GM12878 (cell line): Measurements from ENCODE around the gene TLL2. TPM values are rescaled to one million over a fixed set of nuclear protein-coding genes. Genes with fewer than 3 reads are reported as not detected.

Experiments
- ATAC-seq: fragments of 200-7000 bp; cut with Tn5 transposase; 3 replicates; pipeline ENCODE4 v1.9.1; 2020; ENCODE audit warnings: mild to moderate bottlenecking, moderate library complexity
- BruUV-seq: library from RNA; stranded (reverse); fragments of 400-500 nt; replicated peaks from 2 replicates; lab custom pipeline; 2021; lab: Mats Ljungman, UMichigan
- CTCF ChIA-PET: fragments of 300-600 bp; sonication (Branson Sonifier 250); formaldehyde crosslinking; extraction: SDS; loops from one replicate; lab custom pipeline; 2021; ENCODE audit warnings: inconsistent platforms; lab: Yijun Ruan, JAX
- POLR2A ChIA-PET: fragments of 350-600 bp; formaldehyde crosslinking; extraction: SDS; loops from one replicate; lab custom pipeline; 2021; ENCODE audit warnings: inconsistent platforms; lab: Charles Lee
- RAD21 ChIA-PET: fragments of 300-600 bp; sonication (Branson Sonifier 250); formaldehyde crosslinking; loops from one replicate; lab custom pipeline; 2023; ENCODE audit warnings: antibody characterized with exemption; ENCODE audit not compliant: unreplicated experiment; lab: Charles Lee
- SMC1A ChIA-PET: fragments of 300-600 bp; sonication (Branson Sonifier 250); formaldehyde crosslinking; loops from one replicate; lab custom pipeline; 2023; ENCODE audit not compliant: unreplicated experiment, uncharacterized antibody; lab: Charles Lee
- DNase-seq: peaks from one replicate; pipeline ENCODE4 v3.0.0-alpha.2; 2011; ENCODE audit warnings: low read depth, low spot score
- FAIRE-seq: peaks from 3 replicates; lab custom pipeline; 2011; peaks lifted over from hg19 to GRCh38; lab: Jason Lieb, UNC
- H2AFZ ChIP-seq: 2 replicates; pipeline ENCODE4 v1.6.0; 2011; ENCODE audit warnings: low read depth, low read length, control low read depth; ENCODE audit not compliant: control insufficient read depth
- H3K27ac ChIP-seq: 2 replicates; pipeline ENCODE4 v1.5.1; 2011; ENCODE audit warnings: control low read depth; ENCODE audit not compliant: control insufficient read depth, insufficient read depth
- H3K27me3 ChIP-seq, 2 experiments: replicated peaks in 1 of 2; 2 replicates each; pipeline versions ENCODE4 v1.6.0 to v1.6.1; 2011; ENCODE audit warnings: low read length in 1 of 2; ENCODE audit not compliant: control insufficient read depth in 2 of 2, insufficient read depth in 2 of 2
- H3K36me3 ChIP-seq, 2 experiments: 2 replicates each; pipeline ENCODE4 v1.5.1; 2011; ENCODE audit warnings: low read length in 1 of 2; ENCODE audit not compliant: control insufficient read depth in 2 of 2, insufficient read depth in 2 of 2
- H3K4me1 ChIP-seq: 2 replicates; pipeline ENCODE4 v1.6.1; 2011; ENCODE audit warnings: mild to moderate bottlenecking, low read length, moderate library complexity, mixed read lengths; ENCODE audit not compliant: control insufficient read depth, insufficient read depth
- H3K4me2 ChIP-seq: 2 replicates; pipeline ENCODE4 v1.6.0; 2011; ENCODE audit warnings: control low read depth; ENCODE audit not compliant: control insufficient read depth, insufficient read depth
- H3K4me3 ChIP-seq: fragments of 200-600 bp; sonication (generic); 2 replicates; pipeline ENCODE4 v1.5.1; 2016
- H3K79me2 ChIP-seq: 2 replicates; pipeline ENCODE4 v1.6.0; 2011; ENCODE audit warnings: low read length; ENCODE audit not compliant: control insufficient read depth, insufficient read depth
- H3K9ac ChIP-seq: 2 replicates; pipeline ENCODE4 v1.8.0; 2011; ENCODE audit warnings: low read length, control low read depth, mixed read lengths; ENCODE audit not compliant: control insufficient read depth, insufficient read depth
- H3K9me3 ChIP-seq: replicated peaks from 3 replicates; pipeline ENCODE4 v1.5.1; 2011; ENCODE audit warnings: mild to moderate bottlenecking, low read length; ENCODE audit not compliant: control insufficient read depth, insufficient read depth
- H4K20me1 ChIP-seq: 2 replicates; pipeline ENCODE4 v1.6.0; 2011; ENCODE audit not compliant: control insufficient read depth, insufficient read depth
- ASH2L ChIP-seq: fragments of 300-600, 200-600 bp; sonication (generic); IDR thresholded peaks from 2 replicates; pipeline ENCODE4 v1.6.1; 2017; ENCODE audit warnings: low read depth, mild to moderate bottlenecking, borderline replicate concordance
- ATF3 ChIP-seq: IDR thresholded peaks from 2 replicates; pipeline ENCODE4 v1.6.1; 2011; ENCODE audit warnings: low read depth, mild to moderate bottlenecking, low read length, moderate library complexity, borderline replicate concordance; ENCODE audit errors: extremely low read depth
- BRCA1 ChIP-seq: IDR thresholded peaks from 2 replicates; pipeline ENCODE4 v1.6.1; 2011; ENCODE audit warnings: low read depth, low read length, improper control_type of control experiment
- CBX3 ChIP-seq: fragments of 200-600 bp; sonication (generic); IDR thresholded peaks from 2 replicates; pipeline ENCODE4 v1.6.1; 2016; ENCODE audit warnings: low read depth, borderline replicate concordance
- CHD4 ChIP-seq: fragments of 200-600 bp; sonication (generic); IDR thresholded peaks from 2 replicates; pipeline ENCODE4 v1.6.1; 2016; ENCODE audit warnings: mild to moderate bottlenecking
- EGR1 ChIP-seq, 2 experiments: IDR thresholded peaks; 1 replicate in 1 of 2; 2 replicates in 1 of 2; pipeline ENCODE4 v1.6.1; 2011 to 2012; ENCODE audit warnings: low read depth in 2 of 2, low read length in 2 of 2, borderline replicate concordance in 1 of 2, mild to moderate bottlenecking in 1 of 2, moderate library complexity in 1 of 2
- GABPA ChIP-seq: IDR thresholded peaks from 2 replicates; pipeline ENCODE4 v1.6.1; 2014; ENCODE audit warnings: antibody characterized with exemption, low read depth, mild to moderate bottlenecking, inconsistent platforms
- JUNB ChIP-seq: IDR thresholded peaks from 2 replicates; pipeline ENCODE4 v1.6.1; 2016; ENCODE audit warnings: antibody characterized with exemption, mild to moderate bottlenecking
- LARP7 ChIP-seq: fragments of 450-650 bp; IDR thresholded peaks from 2 replicates; pipeline ENCODE4 v1.6.1; 2017; ENCODE audit warnings: mild to moderate bottlenecking
- MAX ChIP-seq: IDR thresholded peaks from 2 replicates; pipeline ENCODE4 v1.6.1; 2012; ENCODE audit warnings: low read depth, low read length, improper control_type of control experiment
- NFIC ChIP-seq: IDR thresholded peaks from 2 replicates; pipeline ENCODE4 v1.6.1; 2012; ENCODE audit warnings: low read depth, mild to moderate bottlenecking, inconsistent platforms, low read length, moderate library complexity
- NR2F1 ChIP-seq: fragments of 450-650 bp; conservative IDR thresholded peaks from 2 replicates; pipeline ENCODE4 v1.6.1; 2017; ENCODE audit warnings: mild to moderate bottlenecking
- PML ChIP-seq: IDR thresholded peaks from 2 replicates; pipeline ENCODE4 v1.6.1; 2012; ENCODE audit warnings: low read length, inconsistent platforms
- SMAD1 ChIP-seq: fragments of 450-650 bp; IDR thresholded peaks from 2 replicates; pipeline ENCODE4 v1.6.1; 2018; ENCODE audit warnings: mild to moderate bottlenecking, low read depth; ENCODE audit not compliant: partially characterized antibody
- SMARCA5 ChIP-seq: fragments of 450-650 bp; IDR thresholded peaks from 2 replicates; pipeline ENCODE4 v1.6.1; 2017; ENCODE audit warnings: mild to moderate bottlenecking
- SPI1 ChIP-seq: IDR thresholded peaks from 2 replicates; pipeline ENCODE4 v1.6.1; 2011; ENCODE audit warnings: low read depth, mild to moderate bottlenecking, low read length, moderate library complexity, borderline replicate concordance; ENCODE audit not compliant: insufficient read depth
- STAT1 ChIP-seq: fragments of 450-650 bp; conservative IDR thresholded peaks from 2 replicates; pipeline ENCODE4 v1.6.1; 2014; ENCODE audit warnings: antibody characterized with exemption, mild to moderate bottlenecking
- TARDBP ChIP-seq: IDR thresholded peaks from 2 replicates; pipeline ENCODE4 v1.6.1; 2016; ENCODE audit warnings: borderline replicate concordance
- TCF7 ChIP-seq: IDR thresholded peaks from 2 replicates; pipeline ENCODE4 v1.6.1; 2014; ENCODE audit warnings: antibody characterized with exemption, borderline replicate concordance
- ZNF687 ChIP-seq: fragments of 450-650 bp; IDR thresholded peaks from 2 replicates; pipeline ENCODE4 v1.6.1; 2017; ENCODE audit warnings: mild to moderate bottlenecking, moderate library complexity
- WGBS: methylation state at CpG from one replicate; pipeline ENCODE4 v1.1.6; 2016; ENCODE audit warnings: low lambda C conversion rate; ENCODE audit not compliant: insufficient replicate concordance, insufficient coverage; ENCODE audit errors: missing lambda C conversion rate; 5-methylcytosine and 5-hydroxymethylcytosine counted together
- in situ Hi-C: fragments of 300-500 bp; cut with MboI; formaldehyde crosslinking; loops from 9 replicates; pipeline ENCODE4 v1.14.3; 2018; ENCODE audit warnings: mixed read lengths
- intact Hi-C: fragments of 100-400 bp; cut with micrococcal nuclease; formaldehyde crosslinking; loops from one replicate; pipeline ENCODE4 v1.14.2; 2022; ENCODE audit not compliant: unreplicated experiment
- polyA plus RNA-seq, 11 experiments: library from polyadenylated mRNA; depleted of rRNA in 4 of 11; unstranded in 6 of 11; stranded (reverse) in 5 of 11; fragments of >200 nt; fragmentation: Nextera tagmentation in 4 of 11; fragmentation: Illumina TruSeq in 1 of 11; extraction: Ambion mirVana in 4 of 11; extraction: Trizol in 1 of 11; gene quantifications; 1 replicate in 1 of 11; 2 replicates in 10 of 11; pipeline versions ENCODE4 v1.2.1 to v1.2.3, GENCODE V29; 2011 to 2016; ENCODE audit warnings: inconsistent platforms in 2 of 11, missing spikeins in 2 of 11, low read depth in 1 of 11
- total RNA-seq, 4 experiments: library from RNA; depleted of rRNA in 3 of 4; stranded (reverse); fragments of >200 nt in 3 of 4; fragmentation: Illumina TruSeq in 1 of 4; extraction: Trizol in 1 of 4; gene quantifications; 2 replicates each; pipeline versions ENCODE4 v1.2.1 to v1.2.3, GENCODE V29; 2013 to 2021

TLL2 gene
- total and polyA plus RNA-seq, 10 of the 15 experiments (the other 5 are each of a cell fraction or from before 2014, with no cell fraction given): 0.02 to 2.1 (median 0.52) TPM

GRCh38 chr10:96478355-96478754, 35.4 kb downstream of the TLL2 start:
- Histone ChIP-seq H3K9ac (no peak overlapping the region), H3K4me1 (no peaks in the 10 kb centered on the region), H3K9me3 (no peaks in the 10 kb centered on the region), H3K4me3 (no peak overlapping the region), H3K4me2 (no peak overlapping the region), H3K79me2 (no peaks in the 10 kb centered on the region), H4K20me1 (no peaks in the 10 kb centered on the region), H3K36me3 (no peaks in the 10 kb centered on the region), H3K27me3 (peaks cover 0 to 2% of the 10 kb centered on the region in 2 experiments; a peak in 2 of 4 replicates), H3K27ac (no peak overlapping the region), H2AFZ (no peak overlapping the region)
- in situ Hi-C loops: no loop called here
- POLR2A ChIA-PET: no interaction called here
- no TSS peak for BruUV-seq
- FAIRE-seq (no peak), DNase-seq (no peak), ATAC-seq (no peak)
- SMC1A ChIA-PET: no interaction called here
- TF ChIP-seq SMARCA5 (no peak), SPI1 (no peak), NR2F1 (no peak), CHD4 (no peak), STAT1 (no peak), GABPA (no peak), CBX3 (no peak), EGR1 (IDR thresholded peaks at IDR 0.05; ENCODE audit: borderline replicate concordance in 1 of 2, low read depth in 2 of 2, low read length in 2 of 2) (no peak), TARDBP (no peak), PML (no peak), LARP7 (no peak), SMAD1 (no peak), ZNF687 (no peak), ATF3 (no peak), BRCA1 (no peak), MAX (no peak), ASH2L (no peak), JUNB (no peak), NFIC (no peak), TCF7 (no peak)
- intact Hi-C loops: no loop called here
- RAD21 ChIA-PET: no interaction called here
- CTCF ChIA-PET: interaction anchor here (1.4 kb wide), 1 partner anchor 8 kb away, joined by 3 read pairs; no protein-coding TSS in a partner anchor
- WGBS: 25% methylated on average over 9 of the region's 9 CpGs
